CD4-positive, alpha-beta T cell treated with Interleukin-12 subunit alpha and Interleukin-12 subunit beta, for 1 hour (primary cell): Measurements from ENCODE around the gene CSPG5.
A peak's percentile ranks its signal among the peaks of the same experiment; 100 is the strongest.

Source experiments
- DNase-seq: peaks from one replicate; pipeline ENCODE4 v3.0.0-alpha.2; 2020

The CSPG5 gene

DNA sequence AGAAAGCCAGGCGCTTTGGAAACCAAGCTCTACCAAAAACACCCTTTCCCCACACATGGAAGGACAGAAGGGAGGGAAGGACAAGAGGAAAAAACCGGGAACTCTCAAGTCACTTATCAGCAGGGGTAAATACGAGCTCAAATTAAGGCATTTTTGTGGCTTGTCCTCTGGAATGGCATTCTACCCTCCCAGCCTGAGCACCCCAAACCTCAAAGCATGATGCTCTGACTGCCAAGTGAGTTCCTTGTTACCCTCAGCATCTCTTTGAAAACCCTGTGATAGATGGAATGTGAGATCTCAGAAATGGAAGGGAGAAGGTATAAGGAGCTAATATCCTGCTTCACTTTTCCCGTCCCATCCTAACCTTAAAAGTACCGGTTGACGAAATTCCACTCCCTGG lies 8.1 kb upstream of the CSPG5 start:
- no peak for DNase-seq

DNA sequence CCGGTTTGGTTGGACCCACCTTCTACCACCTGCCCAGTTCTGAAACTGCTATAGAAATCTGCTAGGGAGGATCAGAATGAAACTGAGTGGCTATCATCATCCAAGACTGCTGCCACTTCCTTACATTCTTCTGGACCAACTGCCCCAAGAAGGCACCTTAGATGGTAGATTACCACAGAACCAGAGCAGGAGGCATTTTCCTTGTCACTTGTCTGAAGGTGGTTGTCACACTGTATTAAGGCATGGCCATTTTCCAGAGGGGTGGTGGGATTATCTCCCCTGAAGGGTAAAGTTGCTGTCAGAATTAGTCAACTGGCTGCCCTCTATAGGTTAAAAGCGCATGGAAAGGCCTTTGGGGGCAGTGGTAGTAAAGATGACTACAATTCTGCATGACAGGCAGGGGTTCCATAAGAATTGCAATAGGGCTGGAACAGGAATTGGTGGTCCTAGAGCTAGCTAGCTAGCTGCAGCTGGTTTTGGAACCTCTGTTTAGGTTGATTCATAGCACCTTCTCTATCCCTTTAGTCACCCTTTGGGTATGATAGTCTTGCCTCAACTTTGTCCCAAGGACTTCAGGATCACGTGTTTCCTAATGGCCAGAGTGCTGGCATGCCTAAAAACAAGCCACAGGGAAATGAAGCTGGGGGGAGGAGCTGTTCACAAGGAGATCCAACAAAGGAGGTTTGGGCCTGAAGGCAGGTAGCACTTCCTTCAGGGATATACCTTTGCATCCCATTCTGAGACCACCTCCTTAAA lies 4.8 kb upstream of the CSPG5 start:
- no peak for DNase-seq

DNA sequence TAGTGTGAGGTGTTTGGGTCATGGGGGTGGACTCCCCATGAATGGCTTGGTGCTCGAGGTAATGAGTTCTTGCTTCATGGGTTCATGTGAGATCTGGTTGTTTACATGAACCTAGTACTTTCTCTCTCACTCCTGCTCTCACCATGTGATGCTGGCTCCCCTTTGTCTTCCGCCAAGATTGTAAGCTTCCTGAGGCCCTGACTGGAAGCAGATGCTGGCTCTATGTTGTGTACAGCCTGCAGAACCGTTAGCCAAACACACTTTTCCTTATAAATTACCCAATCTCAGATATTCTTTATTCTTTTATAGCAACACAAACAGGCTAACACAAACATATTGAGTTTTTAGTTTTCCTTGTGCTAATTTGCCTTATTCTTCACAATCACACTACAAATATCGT lies 3.2 kb upstream of the CSPG5 start:
- DNase-seq = no peak

DNA sequence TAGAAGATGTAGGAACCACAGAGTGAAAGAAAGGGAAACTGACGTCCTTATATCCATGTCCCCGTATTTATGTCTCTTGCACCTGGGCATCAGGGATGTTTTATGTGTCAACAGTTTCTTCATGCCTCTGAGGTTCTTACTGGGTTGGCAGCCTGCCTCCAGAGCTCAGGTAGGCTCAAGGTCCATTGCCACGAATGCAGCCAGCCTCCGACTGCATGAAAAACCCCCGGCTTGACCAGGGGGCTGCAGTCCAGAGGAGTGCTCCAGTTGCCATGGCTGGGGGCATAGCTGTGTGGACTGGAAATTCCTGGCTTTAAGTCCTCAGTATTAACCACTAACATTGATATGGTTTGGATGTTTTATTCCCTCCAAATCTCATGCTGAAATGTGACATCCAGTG lies 2.8 kb upstream of the CSPG5 start:
- DNase-seq = no peak

DNA sequence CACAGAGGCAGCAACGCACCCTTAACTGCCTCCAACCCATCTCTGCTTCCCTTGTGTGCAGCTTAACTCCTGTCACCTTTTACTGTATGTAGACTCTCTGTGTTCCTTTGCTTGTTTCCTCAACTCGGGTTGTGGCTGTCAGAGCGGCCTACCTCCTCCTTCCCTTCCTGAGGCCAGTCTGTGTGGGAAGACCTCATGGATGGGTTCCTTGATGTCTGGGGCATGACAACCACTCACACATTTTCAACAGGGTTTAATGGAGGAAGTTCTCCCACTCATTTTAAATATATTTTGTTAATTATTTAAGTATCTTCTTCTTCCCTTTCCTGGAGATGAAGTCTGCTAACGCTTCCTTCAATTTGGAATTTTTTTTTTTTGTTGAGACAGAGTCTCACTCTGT lies 1.8 kb upstream of the CSPG5 start:
- no peak for DNase-seq

DNA sequence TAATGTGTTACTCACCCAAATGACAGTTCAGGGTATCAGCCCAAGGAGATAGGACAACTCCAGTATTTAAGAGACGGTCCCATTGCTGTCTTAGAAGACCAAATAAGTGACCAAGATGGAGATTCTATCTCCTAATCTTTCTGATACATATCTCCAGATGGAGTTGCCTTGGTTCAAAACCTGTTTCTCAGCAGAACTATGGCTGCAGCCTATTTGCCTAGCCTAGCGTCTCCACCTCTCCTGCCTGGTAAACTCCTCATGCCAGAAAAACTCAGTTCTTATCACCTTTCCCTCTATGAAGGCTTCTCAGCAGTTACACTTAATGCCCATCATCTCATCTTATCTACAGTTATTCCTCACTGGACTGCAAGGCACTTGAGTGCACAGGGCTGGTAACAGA lies 1.2 kb upstream of the CSPG5 start:
- DNase-seq = no peak

DNA sequence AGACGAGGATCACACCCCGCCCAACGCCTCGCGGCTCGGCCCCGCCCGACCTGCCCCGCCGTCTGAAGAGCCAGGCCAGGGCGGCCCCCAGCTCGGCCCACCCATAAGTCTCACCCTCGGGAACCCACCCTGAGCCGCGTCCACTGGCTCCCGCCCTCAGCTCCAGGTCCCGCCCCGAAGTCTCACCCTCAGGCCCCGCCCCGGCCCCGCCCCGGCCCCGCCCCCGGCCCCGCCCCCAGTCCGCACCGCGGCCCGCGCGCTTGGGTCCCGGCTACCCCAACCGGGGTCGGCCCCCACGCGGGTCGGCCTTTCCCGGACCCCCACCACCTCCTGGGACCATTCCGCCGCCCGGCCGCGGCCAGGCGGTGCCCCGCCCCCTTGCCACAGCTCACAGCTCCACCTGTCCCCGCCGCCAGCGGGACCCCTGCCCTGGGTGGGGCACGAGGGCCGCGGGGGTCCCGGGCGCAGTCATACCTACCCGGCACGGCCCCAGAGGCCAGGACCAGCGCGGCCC lies 489 bp downstream of the CSPG5 start:
- peak; percentile 54 for DNase-seq

DNA sequence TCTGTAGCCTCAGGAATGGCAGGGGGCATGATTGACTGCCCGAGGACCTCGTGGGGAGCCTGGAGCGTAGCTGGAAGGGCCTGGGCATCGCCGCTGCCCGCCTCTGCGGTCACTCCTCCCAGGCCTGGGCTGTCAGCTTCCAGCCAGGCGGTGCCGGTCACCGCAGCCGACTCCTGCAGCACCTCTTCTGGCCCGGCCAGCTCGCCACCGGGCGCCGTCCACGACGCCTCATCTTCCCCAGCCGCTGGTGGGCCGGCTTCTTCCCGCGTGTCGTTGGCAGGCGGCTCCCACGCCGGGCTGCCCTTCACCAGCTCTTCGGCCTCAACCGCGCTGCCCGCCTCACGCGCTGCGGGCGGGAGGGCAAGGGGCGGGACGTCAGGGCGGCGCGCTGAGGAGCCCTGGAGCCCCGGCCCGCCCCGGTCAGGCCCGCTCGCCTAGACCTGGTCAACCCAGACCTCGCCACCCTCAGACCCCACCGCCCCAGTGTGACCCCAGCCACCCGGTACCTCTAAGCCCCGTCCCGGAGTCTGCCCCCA lies 1.0 kb downstream of the CSPG5 start:
- no peak for DNase-seq

DNA sequence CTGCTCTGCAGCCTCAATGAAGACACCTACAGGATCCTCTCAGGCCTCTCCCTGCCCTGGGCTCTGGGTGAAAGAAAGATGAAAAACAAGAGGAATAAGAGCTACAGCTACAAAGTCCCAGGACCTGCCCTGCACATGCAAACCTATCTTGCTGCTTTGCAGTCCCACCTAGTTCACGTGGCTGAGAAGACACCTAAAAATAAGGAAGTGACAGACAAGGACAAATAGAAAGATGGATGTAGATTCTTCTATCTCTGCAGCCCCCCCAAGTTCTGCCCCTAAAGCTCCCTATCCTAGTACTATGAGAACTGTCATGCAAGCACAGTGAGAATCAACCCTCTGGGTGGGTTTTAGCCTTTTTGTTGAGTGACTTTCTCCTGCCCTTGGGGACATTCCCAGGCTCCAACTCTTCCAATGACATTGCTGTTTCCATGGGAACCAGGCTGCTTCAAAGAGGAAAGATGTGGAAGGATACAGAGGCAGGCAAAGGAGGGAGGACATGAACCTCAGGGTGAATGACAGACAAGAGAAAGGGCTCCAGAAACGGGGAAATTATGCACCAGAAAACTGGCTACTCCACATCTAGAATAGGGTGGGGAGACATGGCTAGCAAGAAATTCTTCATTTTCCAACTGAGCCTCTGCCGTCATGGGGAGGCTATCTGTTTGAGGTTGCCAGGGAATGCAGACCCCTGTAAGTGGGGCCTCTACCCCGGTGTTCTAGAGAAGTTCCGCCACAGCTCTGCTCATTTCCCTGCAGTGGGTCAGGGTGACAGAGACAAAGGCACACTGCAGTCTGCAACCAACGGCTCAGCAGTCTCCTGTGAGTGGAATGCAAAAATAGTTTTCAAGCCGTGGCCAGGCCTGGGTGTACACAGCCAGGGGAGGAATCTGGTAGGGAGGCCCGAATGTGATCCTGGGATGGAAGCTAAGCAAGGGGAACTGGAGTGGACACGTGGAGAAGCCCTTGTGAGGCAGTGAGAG lies 5.2 kb downstream of the CSPG5 start:
- no peak for DNase-seq

DNA sequence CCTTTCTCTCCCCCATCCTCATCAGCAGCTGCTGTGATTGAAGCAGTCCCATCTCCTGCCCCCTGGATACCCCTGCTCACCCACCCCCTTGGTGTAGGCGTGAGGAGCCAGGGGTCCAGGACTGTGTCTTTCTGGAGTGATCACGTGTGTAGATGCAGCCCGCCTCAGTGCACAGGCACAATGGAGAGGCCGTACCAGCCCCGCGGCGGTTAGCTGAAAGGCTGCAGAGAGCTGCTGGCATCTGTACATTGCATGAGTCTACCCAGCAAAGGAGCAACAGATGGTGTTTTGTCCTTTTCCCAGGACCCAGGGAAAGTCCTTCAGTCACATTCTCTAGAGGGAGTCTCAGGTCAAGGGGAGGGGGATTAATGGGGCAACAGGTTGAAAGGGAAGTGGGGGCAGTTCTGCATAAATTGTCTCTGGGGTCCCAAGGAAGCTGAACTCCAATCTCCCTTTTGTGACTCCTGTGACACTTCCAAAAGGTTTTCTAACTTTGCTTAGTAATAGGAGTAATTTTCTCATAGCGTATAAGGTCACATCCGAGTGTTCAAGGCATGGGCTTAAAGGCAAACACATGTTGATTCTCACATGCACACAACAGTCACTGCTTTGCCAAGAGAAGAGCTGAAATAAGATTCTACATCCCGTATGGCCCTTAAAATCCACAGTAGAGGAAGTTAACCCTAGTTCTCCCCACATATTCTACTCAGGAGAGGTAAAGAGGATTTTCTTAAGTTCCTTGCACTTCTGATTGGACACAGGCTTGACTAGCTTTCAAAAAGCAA lies 7.1 kb downstream of the CSPG5 start:
- DNase-seq = no peak

DNA sequence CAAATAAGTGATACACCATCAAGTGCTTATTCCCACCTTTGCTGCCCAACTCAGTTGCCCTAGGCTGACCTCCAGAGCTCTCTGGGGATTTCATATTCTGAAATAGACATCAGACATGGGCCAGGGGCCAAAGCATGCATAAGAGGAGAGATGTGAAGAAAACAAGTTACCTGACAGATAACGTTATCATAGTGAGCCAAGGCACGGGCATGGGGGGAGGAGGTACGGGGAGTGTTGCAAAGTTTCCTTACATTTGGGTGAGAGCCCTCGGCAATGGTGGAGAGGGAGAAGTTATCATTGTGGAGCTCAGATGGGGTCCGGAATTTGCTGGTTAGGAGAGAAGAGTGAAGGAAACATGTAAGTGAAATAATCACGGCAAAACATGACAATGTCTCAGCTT lies 9.8 kb downstream of the CSPG5 start:
- no peak for DNase-seq

DNA sequence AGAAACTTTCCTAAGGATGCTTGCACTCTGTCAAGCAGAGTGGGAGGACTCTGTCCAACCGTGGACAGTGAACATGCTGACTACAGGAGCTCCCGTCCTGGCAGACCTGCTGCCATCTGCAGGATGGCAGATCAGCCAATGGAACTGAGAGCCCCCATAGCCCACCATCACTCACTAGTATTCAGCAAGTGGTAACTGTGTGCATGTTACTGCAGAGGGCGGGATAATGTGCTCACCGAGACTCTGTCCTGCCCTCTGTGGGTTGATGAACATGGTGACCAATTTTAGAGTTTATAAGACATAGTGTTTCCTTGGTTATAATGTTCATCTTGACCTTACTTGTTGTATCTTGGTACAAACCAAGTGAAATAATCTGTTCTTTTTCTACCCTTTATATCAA lies 11.5 kb downstream of the CSPG5 start:
- no peak for DNase-seq

DNA sequence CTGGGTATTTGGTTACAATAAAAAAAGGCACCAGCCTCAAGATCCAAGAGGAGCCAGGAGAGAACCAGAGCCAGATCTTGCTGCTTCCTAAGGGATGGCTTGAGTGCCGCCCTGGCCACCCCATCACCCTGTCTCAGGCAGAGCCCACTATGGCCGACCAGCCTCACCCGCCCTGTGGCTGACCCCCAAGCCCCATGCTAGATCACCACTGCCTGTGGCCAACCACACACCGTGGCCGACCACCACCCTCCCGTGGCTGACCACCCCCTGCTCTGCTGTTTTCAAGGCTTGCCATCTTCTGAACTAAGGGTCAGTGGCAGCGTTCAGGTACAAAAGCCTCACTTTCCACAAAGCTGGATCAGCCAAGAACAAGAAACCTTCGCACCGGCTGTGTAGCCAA lies 12.0 kb downstream of the CSPG5 start:
- no peak for DNase-seq

DNA sequence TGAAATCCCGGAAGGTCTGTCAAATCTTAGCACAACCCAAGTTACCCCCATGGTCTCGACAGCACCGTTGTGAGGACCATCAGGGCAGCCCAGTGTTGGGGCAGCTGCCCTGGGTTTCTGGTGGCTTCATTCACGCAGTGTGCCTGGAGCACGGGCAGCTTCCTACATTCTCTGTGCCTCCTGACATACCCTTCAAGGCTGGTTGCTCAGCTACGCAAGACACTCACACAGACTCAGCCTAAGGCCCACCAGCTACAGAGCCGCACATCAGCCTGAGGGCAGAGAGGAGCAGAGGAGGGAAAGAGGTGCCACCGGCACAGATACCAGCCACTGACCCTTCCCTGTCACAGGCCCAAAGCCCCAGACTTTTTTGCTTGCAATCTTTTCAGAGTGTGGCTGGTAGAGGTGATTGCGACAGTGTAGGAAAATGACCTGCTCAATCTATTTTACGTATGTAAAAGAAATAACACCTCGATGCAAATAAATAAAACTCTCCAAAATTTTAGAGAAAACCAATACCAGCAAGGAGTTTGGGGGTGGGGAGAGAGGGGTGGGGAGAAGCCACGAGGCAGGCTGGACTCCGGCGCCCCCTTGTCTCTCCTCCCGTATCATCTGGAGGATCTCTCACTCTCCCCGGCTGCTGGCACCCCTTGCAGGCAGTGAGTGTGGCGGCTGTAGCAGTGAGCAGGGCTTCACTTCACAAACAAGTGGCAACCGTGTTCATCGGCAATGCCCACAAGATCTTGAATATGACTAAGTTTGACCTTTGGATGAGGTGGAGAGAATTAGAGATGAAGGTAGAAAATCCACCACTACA lies 12.7 kb downstream of the CSPG5 start:
- DNase-seq = no peak

DNA sequence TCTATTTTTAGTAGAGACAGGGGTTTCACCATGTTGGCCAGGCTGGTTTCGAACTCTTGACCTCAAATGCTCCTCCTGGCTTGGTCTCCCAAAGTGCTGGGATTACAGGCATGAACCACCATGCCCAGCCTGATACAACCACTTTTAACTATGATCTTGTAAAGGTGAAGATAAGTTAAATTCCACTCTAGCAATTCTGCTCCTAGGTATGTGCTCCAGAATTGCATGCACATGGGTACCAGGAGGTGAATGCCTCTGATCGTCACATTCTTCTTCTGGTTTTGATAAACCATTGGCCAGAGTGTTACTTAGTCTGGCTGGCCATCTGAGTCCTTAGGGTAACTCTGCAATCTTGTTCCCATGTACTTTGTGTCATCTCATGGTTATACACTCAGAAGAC lies 22.3 kb downstream of the CSPG5 start:
- no peak for DNase-seq

DNA sequence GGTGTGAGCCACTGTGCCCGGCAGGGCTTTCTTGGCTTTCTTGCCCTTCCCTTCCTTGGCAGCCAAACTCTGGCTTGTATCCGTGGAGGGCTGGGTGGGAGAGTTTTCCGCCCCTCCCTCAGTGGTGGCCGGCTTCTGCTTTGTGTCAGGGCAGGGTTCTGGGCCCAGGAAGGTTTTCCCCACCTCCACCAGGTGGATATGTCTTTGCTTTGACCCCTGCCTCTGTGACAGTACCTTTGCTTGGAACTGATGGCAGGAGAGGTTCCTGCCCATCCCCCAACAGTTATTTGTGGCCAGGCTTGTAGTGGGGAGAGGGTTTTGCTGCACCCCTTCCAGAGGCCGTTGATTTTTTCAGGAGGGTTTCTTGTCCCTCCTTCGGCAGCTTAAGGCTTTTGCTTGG lies 24.3 kb downstream of the CSPG5 start:
- DNase-seq = no peak

DNA sequence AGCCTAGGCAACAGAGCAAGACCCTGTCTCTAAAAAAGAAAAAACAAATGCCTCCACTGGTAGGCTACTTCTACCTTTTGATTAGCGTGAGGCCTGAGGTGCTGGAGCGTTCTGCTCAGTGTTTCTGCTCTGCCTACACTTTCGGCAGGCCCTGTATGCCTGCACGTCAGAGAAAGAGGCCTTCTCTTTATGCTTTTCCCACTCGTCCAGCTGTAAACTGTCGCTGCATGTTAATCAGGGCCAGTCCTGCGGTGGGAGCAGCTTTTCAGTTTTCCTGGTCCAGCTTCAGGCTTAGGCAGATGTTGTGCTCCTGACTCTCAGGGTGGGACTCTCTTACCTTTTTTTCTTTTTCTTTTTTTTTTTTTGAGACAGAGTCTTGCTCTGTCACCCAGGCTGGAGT lies 25.3 kb downstream of the CSPG5 start:
- no peak for DNase-seq

DNA sequence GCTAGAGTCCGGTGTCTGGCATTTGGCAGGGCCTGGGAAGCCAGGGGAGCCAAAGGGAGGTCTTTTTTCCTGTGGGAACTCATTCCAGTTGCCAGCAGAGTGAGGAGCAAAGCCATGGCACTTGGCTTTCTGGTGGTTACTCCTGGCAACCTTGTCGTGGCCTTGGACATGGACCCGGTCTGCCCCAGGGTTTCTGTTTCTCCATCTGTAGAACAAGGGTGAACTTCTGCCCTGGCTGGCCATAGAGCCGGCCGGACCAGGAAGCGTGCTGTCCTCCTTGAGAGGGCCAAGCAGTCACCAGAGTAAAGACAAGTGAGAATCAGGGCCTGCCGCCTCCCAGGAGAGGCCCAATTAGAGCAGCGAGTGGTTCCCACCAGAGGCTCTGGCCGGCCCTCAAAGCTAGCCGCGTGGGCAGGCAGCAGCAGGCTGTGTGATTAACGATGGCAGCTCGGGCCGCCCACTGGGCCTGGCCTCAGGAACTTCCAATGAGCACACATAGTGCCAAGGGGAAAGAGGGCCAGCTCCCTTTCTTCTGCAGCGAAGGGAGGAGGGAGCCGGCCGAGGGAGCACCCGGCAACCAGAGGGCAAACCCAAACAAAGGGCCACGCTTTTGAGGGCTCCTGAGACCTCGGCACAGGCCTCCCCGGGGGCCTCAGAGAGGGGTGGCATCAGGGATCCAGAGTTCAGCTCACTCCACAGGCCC lies 36.0 kb downstream of the CSPG5 start:
- DNase-seq = no peak

DNA sequence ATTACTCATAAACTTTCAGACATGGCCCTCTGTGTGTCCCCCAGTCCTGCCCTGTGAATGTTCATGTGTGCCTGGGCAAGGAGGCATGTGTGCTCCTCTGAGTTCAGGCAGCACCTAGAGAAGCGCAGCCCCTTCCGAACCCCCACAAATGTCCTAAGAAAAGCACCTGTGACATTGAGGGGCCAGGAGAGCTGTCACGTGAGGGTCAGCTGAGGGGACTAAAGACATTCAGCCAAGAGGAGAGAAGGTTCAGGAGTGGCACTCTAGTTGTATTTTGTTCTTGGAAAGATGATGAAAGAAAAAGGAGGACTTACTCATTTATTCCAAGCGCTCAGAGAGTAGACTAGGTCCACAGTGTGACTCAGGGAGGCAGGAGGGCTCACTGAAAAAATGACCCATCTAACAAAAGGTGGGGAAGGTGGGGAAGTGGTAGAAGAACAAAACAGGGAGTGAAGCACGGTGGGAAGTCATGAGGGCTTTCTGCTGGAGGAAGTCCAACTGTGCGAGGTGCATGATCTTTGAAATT lies 37.0 kb downstream of the CSPG5 start:
- no peak for DNase-seq

DNA sequence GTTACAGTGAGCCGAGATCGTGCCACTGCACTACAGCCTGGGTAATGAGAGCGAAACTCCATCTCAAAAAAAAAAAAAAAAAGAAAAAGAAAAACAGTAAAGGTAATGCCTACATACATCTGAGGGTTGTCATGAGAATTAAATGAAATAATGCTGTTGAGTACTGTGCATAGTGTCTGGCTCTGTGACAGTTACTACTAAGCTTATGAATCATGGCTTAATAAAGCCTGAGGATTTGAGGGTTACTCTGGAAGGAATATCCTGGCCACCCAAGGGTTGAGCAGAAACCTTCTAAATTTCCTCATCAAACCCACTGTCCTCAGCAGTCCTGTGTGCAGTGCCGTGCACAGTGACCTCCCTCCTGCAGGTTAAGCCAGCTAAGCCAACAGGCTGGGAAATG lies 38.4 kb downstream of the CSPG5 start:
- DNase-seq = no peak

DNA sequence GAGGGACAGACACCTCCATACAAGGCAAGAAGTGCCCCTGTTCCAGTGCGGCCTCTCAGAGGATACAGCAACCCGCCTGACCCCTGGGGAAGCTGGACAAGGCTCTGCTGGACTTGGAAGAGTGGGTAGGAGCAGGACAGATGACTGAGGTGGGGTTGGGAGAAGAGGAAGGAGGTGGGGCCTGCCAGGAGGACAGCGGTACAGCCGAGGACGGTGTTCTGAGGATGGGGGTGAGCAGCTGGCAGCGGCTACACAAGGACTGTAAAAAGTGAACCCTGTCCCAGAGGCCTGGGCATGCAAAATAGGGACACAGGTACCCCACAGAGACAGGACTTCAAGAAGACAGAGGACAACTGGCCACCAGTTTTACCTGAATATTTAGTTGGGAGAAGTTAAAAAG lies 41.7 kb downstream of the CSPG5 start:
- no peak for DNase-seq
